ENCODE data around the gene SPARC. TPM values are rescaled to one million over a fixed set of nuclear protein-coding genes. Genes with fewer than 3 reads are reported as not detected.

Gene SPARC
- total RNA-seq, 4 donors from 2014 or later = 47.6 to 177 (median 68.6) TPM

DNA sequence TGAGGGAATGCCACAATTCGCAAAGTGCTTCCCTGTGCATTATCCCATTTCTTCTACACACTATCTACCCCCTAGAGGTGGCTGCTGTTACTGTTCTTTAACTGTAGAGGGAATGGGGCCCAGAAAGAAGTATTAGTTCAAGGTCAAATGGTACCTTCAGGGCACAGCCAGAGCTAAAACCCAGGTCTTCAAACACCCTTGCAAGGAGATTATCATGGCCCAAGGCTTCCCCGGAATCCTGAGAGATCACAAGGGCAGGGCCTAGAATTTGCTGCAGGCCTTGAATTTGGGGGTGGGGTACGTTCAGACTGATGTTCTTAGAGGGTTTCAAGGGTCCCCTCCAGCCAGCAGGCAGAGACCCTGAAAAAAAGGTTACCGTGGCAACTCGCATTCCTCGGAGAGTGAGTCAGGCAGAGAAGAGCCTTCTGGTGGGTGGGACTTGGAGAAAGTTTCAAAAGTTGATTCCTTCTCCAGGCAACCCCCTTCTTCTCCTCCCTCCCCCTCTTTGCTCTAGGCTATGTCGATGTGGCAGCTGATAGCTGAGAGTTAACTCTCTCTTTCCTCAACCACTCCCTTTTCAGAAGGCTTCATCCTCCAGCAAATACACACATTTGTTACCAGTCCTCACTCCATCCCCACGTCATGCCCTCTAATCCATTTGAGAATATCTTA lies 1.9 kb downstream of the SPARC start:
- Histone ChIP-seq H3K9me3 (no peaks in the 10 kb centered on the region), H3K36me3 (no peaks in the 10 kb centered on the region), H3K27ac (peak overlapping the region; percentile 66 to 89 (median 80)), H3K27me3 (no peaks in the 10 kb centered on the region), H3K4me3 (peak overlapping the region in 3 of 4 donors; percentile 34 to 55 (median 51)), H3K4me1 (peaks cover 0 to 13% (median 0%) of the 10 kb centered on the region in 4 donors)
- no peak for TF ChIP-seq POLR2A (IDR thresholded peaks at IDR 0.05)
- TF ChIP-seq, protein P1, sequence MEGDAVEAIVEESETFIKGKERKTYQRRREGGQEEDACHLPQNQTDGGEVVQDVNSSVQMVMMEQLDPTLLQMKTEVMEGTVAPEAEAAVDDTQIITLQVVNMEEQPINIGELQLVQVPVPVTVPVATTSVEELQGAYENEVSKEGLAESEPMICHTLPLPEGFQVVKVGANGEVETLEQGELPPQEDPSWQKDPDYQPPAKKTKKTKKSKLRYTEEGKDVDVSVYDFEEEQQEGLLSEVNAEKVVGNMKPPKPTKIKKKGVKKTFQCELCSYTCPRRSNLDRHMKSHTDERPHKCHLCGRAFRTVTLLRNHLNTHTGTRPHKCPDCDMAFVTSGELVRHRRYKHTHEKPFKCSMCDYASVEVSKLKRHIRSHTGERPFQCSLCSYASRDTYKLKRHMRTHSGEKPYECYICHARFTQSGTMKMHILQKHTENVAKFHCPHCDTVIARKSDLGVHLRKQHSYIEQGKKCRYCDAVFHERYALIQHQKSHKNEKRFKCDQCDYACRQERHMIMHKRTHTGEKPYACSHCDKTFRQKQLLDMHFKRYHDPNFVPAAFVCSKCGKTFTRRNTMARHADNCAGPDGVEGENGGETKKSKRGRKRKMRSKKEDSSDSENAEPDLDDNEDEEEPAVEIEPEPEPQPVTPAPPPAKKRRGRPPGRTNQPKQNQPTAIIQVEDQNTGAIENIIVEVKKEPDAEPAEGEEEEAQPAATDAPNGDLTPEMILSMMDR (IDR thresholded peaks at IDR 0.05) = peak in 1 of 6 experiments; percentile 8
- no peak for DNase-seq

DNA sequence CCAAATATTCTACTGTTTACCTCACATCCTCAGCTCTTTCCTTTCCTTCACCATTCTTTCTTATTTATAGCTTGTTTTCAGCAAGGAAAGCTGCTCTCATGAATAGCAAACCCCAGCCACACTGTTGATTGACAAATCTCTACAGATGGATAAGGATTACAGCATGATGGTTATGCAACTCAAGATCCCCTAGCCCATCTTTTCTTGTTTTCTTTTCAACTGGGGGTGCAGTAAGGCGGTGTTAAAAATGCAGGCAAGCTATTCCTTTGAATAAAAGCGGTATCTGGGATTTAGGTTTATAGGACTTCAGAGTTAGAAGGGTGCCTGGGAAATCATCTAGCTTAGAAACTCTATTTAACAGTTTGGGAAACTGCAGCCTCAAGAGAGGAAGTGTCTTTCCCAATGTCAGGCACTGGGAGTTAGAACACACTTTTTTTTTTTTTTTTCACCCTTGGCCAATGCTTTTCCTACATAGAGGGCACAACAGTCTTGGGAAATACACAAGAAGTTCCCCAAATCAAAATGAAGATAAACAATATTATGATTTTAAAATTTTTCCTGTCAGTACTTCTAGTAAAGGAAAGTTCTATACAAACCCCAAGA lies 2.6 kb downstream of the SPARC start:
- H3K4me3 ChIP-seq = peak overlapping the region in 2 of 4 donors; percentile 9 to 55
- H3K9me3 ChIP-seq = no peaks in the 10 kb centered on the region
- H3K27me3 ChIP-seq = no peaks in the 10 kb centered on the region
- no peak for DNase-seq
- peak overlapping the region; percentile 60 to 89 (median 69) for H3K27ac ChIP-seq
- peaks cover 0 to 13% (median 0%) of the 10 kb centered on the region in 4 donors for H3K4me1 ChIP-seq
- no peaks in the 10 kb centered on the region for H3K36me3 ChIP-seq
- TF ChIP-seq, protein P1 (IDR thresholded peaks at IDR 0.05) = no peak

GRCh38 chr5:151683444-151683843 lies 3.3 kb downstream of the SPARC start:
- peaks cover 0 to 13% (median 0%) of the 10 kb centered on the region in 4 donors for H3K4me1 ChIP-seq
- H3K4me3 ChIP-seq = peak overlapping the region in 1 of 4 donors; percentile 21

GRCh38 chr5:151682751-151683331 lies 3.9 kb downstream of the SPARC start:
- peaks cover 0 to 16% (median 0%) of the 10 kb centered on the region in 4 donors for H3K4me1 ChIP-seq
- H3K9me3 ChIP-seq = no peaks in the 10 kb centered on the region
- no peak for DNase-seq
- peak overlapping the region in 3 of 4 donors; percentile 26 to 89 (median 62) for H3K27ac ChIP-seq
- H3K4me3 ChIP-seq = no peak overlapping the region
- no peaks in the 10 kb centered on the region for H3K36me3 ChIP-seq
- no peaks in the 10 kb centered on the region for H3K27me3 ChIP-seq
- TF ChIP-seq, protein P1 (IDR thresholded peaks at IDR 0.05) = no peak

More at GRCh38 chr5:151683444-151683843, 3.3 kb downstream of the SPARC start:
- TF ChIP-seq, protein P1 (IDR thresholded peaks at IDR 0.05) = no peak
- no peak for TF ChIP-seq POLR2A (IDR thresholded peaks at IDR 0.05)
- H3K27ac ChIP-seq = peak overlapping the region; percentile 8 to 89 (median 40)
- no peak for DNase-seq
- no peaks in the 10 kb centered on the region for H3K9me3 ChIP-seq
- H3K36me3 ChIP-seq = no peaks in the 10 kb centered on the region
- H3K27me3 ChIP-seq = no peaks in the 10 kb centered on the region

DNA sequence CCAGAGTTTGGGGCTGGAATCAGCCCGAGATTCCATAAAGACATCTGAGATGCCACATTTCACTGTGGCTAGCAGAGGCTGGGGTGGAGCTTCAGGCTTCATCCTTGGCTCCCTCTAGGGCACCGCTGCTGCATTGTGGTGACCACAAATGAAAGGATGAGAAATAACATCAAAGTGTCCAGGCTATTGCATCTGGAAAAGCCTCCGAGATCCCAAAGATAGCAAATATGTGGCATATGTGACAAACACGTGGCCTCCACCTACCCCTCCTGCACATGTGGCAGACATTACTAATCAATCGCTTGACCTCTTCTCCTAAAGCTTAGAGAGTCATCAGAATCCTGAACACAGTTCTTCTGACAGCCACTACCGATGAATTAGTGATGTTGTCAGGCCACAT lies 4.5 kb downstream of the SPARC start:
- Histone ChIP-seq H3K9me3 (no peaks in the 10 kb centered on the region), H3K4me3 (peak overlapping the region in 1 of 4 donors; percentile 11), H3K27ac (peak overlapping the region in 3 of 4 donors; percentile 26 to 89 (median 62)), H3K4me1 (peaks cover 0 to 22% (median 0%) of the 10 kb centered on the region in 4 donors), H3K27me3 (no peaks in the 10 kb centered on the region), H3K36me3 (no peaks in the 10 kb centered on the region)
- TF ChIP-seq, protein P1 (IDR thresholded peaks at IDR 0.05) = no peak
- no peak for TF ChIP-seq POLR2A (IDR thresholded peaks at IDR 0.05)
- no peak for DNase-seq

Measured in Peyer's patch (tissue), 4 donors.